Measurements from ENCODE around the gene PHOSPHO1. TPM values are rescaled to one million over a fixed set of nuclear protein-coding genes. Genes with fewer than 3 reads are reported as not detected.
A peak's percentile ranks its signal among the peaks of the same experiment; 100 is the strongest.

Gene PHOSPHO1
- total and polyA plus RNA-seq, 8 donors, result 0.19 to 0.28 (median 0.22) TPM; not detected in 5

- TF ChIP-seq, protein P1, sequence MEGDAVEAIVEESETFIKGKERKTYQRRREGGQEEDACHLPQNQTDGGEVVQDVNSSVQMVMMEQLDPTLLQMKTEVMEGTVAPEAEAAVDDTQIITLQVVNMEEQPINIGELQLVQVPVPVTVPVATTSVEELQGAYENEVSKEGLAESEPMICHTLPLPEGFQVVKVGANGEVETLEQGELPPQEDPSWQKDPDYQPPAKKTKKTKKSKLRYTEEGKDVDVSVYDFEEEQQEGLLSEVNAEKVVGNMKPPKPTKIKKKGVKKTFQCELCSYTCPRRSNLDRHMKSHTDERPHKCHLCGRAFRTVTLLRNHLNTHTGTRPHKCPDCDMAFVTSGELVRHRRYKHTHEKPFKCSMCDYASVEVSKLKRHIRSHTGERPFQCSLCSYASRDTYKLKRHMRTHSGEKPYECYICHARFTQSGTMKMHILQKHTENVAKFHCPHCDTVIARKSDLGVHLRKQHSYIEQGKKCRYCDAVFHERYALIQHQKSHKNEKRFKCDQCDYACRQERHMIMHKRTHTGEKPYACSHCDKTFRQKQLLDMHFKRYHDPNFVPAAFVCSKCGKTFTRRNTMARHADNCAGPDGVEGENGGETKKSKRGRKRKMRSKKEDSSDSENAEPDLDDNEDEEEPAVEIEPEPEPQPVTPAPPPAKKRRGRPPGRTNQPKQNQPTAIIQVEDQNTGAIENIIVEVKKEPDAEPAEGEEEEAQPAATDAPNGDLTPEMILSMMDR (IDR thresholded peaks at IDR 0.05), result no peak
- no peak overlapping the region for H3K27ac ChIP-seq
- no peak overlapping the region for H3K4me3 ChIP-seq
- H3K27me3 ChIP-seq, result no peaks in the 10 kb centered on the region
- FAIRE-seq (no peak), ATAC-seq (no peak), DNase-seq (no peak)
- H3K4me1 ChIP-seq, result peaks cover 0 to 4% (median 0%) of the 10 kb centered on the region in 3 donors
- intact Hi-C loops (cut with DNase I), result no loop called here
- H3K9me3 ChIP-seq, result no peaks in the 10 kb centered on the region
- 66 to 77% methylated on average over 4 of the region's 4 CpGs for WGBS, 2 donors
- no peaks in the 10 kb centered on the region for H3K36me3 ChIP-seq
Measured at GRCh38 chr17:49195751-49196150, 34.8 kb downstream of the PHOSPHO1 start.

- no peak overlapping the region for H3K27ac ChIP-seq
- H3K4me1 ChIP-seq, result peaks cover 0 to 4% (median 0%) of the 10 kb centered on the region in 3 donors
- intact Hi-C loops (cut with DNase I), result no loop called here
- H3K9me3 ChIP-seq, result no peaks in the 10 kb centered on the region
- TF ChIP-seq, protein P1 (IDR thresholded peaks at IDR 0.05), result no peak
- FAIRE-seq, result no peak
- 70 to 85% methylated on average over 3 of the region's 3 CpGs for WGBS, 2 donors
- ATAC-seq, result no peak
- H3K27me3 ChIP-seq, result no peaks in the 10 kb centered on the region
- no peaks in the 10 kb centered on the region for H3K36me3 ChIP-seq
- H3K4me3 ChIP-seq, result no peak overlapping the region
- DNase-seq, result no peak
Measured at GRCh38 chr17:49194297-49194607, 36.3 kb downstream of the PHOSPHO1 start.

- Histone ChIP-seq H3K27me3 (no peaks in the 10 kb centered on the region), H3K4me3 (peak overlapping the region in 3 of 4 donors; percentile 49 to 69 (median 69)), H3K9me3 (no peaks in the 10 kb centered on the region), H3K36me3 (no peaks in the 10 kb centered on the region), H3K27ac (peak overlapping the region in 3 of 4 donors; percentile 95 to 98 (median 97)), H3K4me1 (peaks cover 0 to 4% (median 0%) of the 10 kb centered on the region in 3 donors)
- intact Hi-C loops (cut with DNase I), result no loop called here
- ATAC-seq (no peak), FAIRE-seq (no peak), DNase-seq (peak in 3 of 6 donors; percentile 32 to 51 (median 42))
- 13 to 14% methylated on average over 21 of the region's 21 CpGs for WGBS, 2 donors
- TF ChIP-seq, protein P1 (IDR thresholded peaks at IDR 0.05), result no peak
Measured at GRCh38 chr17:49193513-49194296, 36.9 kb downstream of the PHOSPHO1 start.

DNA sequence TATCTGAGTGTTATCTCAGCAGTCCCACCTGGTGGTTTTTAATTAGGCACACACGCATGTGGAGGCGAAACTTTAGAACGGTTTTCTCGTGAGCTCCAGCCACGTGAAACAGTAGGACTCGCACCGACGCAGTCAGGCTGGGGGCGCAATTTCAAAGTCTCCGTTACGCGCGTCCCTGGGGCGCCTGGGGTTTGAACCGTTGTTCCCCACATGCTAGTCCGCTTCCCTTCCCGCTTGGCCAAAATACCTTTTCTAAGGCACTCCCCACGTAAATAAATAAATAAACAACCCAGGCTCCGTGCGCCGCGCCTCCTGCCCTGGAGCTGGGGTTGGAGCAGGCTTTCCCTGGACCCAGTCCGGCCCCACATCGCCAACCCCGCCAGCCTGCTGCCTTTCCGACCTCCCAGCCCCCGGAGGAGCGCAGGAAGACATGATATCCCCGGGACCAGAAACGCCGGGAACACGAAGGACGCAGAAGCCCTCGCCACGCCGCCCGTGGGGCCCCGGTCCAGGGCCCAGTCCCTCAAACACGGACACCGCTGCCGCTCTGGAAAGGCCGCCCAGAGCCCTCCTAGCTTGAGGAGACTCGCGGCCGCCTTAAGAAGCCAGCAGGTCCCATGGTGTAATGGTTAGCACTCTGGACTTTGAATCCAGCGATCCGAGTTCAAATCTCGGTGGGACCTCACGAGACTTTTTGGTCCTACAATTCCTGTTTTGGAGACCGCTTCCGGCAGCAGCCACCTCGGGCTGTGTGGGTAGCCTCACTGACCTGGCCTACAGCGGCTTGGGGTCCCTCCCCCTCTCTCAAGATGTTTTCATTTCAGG lies 38.5 kb downstream of the PHOSPHO1 start:
- FAIRE-seq (no peak), DNase-seq (peak; percentile 85 to 99 (median 95)), ATAC-seq (peak; percentile 83 to 92 (median 86))
- TF ChIP-seq, protein P1 (IDR thresholded peaks at IDR 0.05), result no peak
- intact Hi-C loops (cut with DNase I), result no loop called here
- Histone ChIP-seq H3K9me3 (no peaks in the 10 kb centered on the region), H3K4me1 (peaks cover 0 to 4% (median 0%) of the 10 kb centered on the region in 3 donors), H3K36me3 (no peaks in the 10 kb centered on the region), H3K27ac (peak overlapping the region; percentile 87 to 98 (median 96)), H3K27me3 (no peaks in the 10 kb centered on the region), H3K4me3 (peak overlapping the region; percentile 49 to 69 (median 64))
- 0% methylated on average over 53 of the region's 53 CpGs for WGBS, 2 donors

Data from pancreas (tissue), 10 donors.